HepG2 (cell line): ENCODE results near the gene IQCE. TPM values are rescaled to one million over a fixed set of nuclear protein-coding genes. Genes with fewer than 3 reads are reported as not detected.

ENCODE experiments used
- ADNP ChIP-seq: sonication (generic); formaldehyde crosslinking; IDR thresholded peaks from 2 replicates; pipeline ENCODE4 v1.4.0; 2020; ENCODE audit warnings: missing genetic modification reagents
- ETV6 ChIP-seq: sonication (generic); formaldehyde crosslinking; conservative IDR thresholded peaks from 2 replicates; pipeline ENCODE4 v1.4.0; 2020; ENCODE audit warnings: missing genetic modification reagents
- HDAC2 ChIP-seq: sonication (generic); formaldehyde crosslinking; IDR thresholded peaks from 2 replicates; pipeline ENCODE4 v1.4.0; 2020; ENCODE audit warnings: missing genetic modification reagents
- KLF15 ChIP-seq: sonication (generic); formaldehyde crosslinking; IDR thresholded peaks from 2 replicates; pipeline ENCODE4 v1.8.1; 2023; ENCODE audit warnings: borderline replicate concordance, mild to moderate bottlenecking, inconsistent platforms, missing genetic modification reagents, mixed read lengths
- KLF9 ChIP-seq: IDR thresholded peaks from 2 replicates; pipeline ENCODE4 v1.6.1; 2016; ENCODE audit warnings: low read depth
- PCBP1 ChIP-seq: fragments of 200-400 bp; formaldehyde crosslinking; IDR thresholded peaks from 2 replicates; pipeline ENCODE4 v1.6.1; 2017; ENCODE audit warnings: mild to moderate bottlenecking, low read depth, low read length, borderline replicate concordance
- RORA ChIP-seq: sonication (generic); formaldehyde crosslinking; IDR thresholded peaks from 2 replicates; pipeline ENCODE4 v1.5.0; 2020; ENCODE audit warnings: mild to moderate bottlenecking, missing genetic modification reagents, moderate library complexity
- ZC3H13 ChIP-seq: sonication (generic); formaldehyde crosslinking; IDR thresholded peaks from 2 replicates; pipeline ENCODE4 v1.8.1; 2023; ENCODE audit warnings: mild to moderate bottlenecking, missing genetic modification reagents, moderate library complexity
- ZFY ChIP-seq: sonication (generic); formaldehyde crosslinking; IDR thresholded peaks from 2 replicates; pipeline ENCODE4 v1.4.0; 2020; ENCODE audit warnings: missing genetic modification reagents
- ZNF17 ChIP-seq: sonication (generic); formaldehyde crosslinking; IDR thresholded peaks from 2 replicates; pipeline ENCODE4 v1.5.0; 2020; ENCODE audit warnings: mild to moderate bottlenecking, missing genetic modification reagents
- ZNF180 ChIP-seq: sonication (generic); formaldehyde crosslinking; IDR thresholded peaks from 2 replicates; pipeline ENCODE4 v1.4.0; 2020; ENCODE audit warnings: low read depth, missing genetic modification reagents, borderline replicate concordance
- ZNF615 ChIP-seq: sonication (generic); formaldehyde crosslinking; IDR thresholded peaks from 2 replicates; pipeline ENCODE4 v1.5.0; 2020; ENCODE audit warnings: mild to moderate bottlenecking, missing genetic modification reagents, borderline replicate concordance
- polyA plus RNA-seq, 8 experiments: library from polyadenylated mRNA; depleted of rRNA in 3 of 8; stranded (reverse) in 7 of 8; unstranded in 1 of 8; fragments of >200 nt; fragmentation: Illumina TruSeq in 4 of 8; extraction: Trizol in 4 of 8; gene quantifications; 2 replicates each; pipeline versions ENCODE4 v1.2.1 to v1.2.3, GENCODE V29; 2011 to 2016; ENCODE audit warnings: low read depth in 4 of 8, missing spikeins in 1 of 8, mixed read lengths in 1 of 8; ENCODE audit not compliant: insufficient read depth in 1 of 8
- total RNA-seq, 5 experiments: library from RNA; depleted of rRNA; stranded (reverse); fragments of >200 nt; fragmentation: Illumina TruSeq; extraction: Trizol; gene quantifications; 2 replicates each; pipeline ENCODE4 v1.2.3, GENCODE V29; 2016; ENCODE audit warnings: low read depth in 1 of 5
- TF ChIP-seq, protein P1 (sequence below): sonication (generic); formaldehyde crosslinking; IDR thresholded peaks from 2 replicates; pipeline ENCODE4 v1.5.1; 2020; ENCODE audit warnings: mild to moderate bottlenecking, missing genetic modification reagents, moderate library complexity
- TF ChIP-seq, protein P2 (sequence below), 2 experiments: fragments of 450-650 bp in 1 of 2; sonication (generic) in 1 of 2; formaldehyde crosslinking in 1 of 2; IDR thresholded peaks; 2 replicates each; pipeline versions ENCODE4 v1.6.1 to v1.8.0; 2016 to 2022; ENCODE audit warnings: antibody characterized with exemption in 1 of 2, mild to moderate bottlenecking in 1 of 2, missing genetic modification reagents in 1 of 2
- TF ChIP-seq, protein P3 (sequence below): sonication (generic); formaldehyde crosslinking; IDR thresholded peaks from 2 replicates; pipeline ENCODE4 v1.4.0; 2020; ENCODE audit warnings: missing genetic modification reagents, low read depth, mild to moderate bottlenecking, borderline replicate concordance
- TF ChIP-seq, protein P4 (sequence below): sonication (generic); formaldehyde crosslinking; IDR thresholded peaks from 2 replicates; pipeline ENCODE4 v1.4.0; 2020; ENCODE audit warnings: missing genetic modification reagents

Gene IQCE
- total and polyA plus RNA-seq, 2 of the 13 experiments (the other 11 are each of a cell fraction or from before 2014, with no cell fraction given): 1.5 to 2.5 TPM

DNA sequence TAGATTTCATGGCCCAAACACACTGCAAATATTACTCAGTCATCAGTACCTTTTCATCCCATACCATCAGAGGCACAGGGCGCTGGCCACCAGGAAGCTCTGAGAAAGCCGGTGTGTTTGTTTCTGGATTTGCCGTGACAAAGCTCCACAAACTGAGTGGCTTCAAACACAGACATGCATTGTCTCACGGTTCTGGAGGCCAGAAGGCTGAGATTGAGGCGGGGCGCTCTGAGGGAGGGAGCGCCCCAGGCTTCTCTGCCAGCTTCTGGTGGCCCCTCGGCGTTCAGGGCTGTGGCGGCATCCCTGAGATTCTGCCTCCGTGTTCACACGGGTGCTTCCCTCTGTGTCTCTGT lies 69.3 kb downstream of the IQCE start (continued):
- TF ChIP-seq, protein P1, sequence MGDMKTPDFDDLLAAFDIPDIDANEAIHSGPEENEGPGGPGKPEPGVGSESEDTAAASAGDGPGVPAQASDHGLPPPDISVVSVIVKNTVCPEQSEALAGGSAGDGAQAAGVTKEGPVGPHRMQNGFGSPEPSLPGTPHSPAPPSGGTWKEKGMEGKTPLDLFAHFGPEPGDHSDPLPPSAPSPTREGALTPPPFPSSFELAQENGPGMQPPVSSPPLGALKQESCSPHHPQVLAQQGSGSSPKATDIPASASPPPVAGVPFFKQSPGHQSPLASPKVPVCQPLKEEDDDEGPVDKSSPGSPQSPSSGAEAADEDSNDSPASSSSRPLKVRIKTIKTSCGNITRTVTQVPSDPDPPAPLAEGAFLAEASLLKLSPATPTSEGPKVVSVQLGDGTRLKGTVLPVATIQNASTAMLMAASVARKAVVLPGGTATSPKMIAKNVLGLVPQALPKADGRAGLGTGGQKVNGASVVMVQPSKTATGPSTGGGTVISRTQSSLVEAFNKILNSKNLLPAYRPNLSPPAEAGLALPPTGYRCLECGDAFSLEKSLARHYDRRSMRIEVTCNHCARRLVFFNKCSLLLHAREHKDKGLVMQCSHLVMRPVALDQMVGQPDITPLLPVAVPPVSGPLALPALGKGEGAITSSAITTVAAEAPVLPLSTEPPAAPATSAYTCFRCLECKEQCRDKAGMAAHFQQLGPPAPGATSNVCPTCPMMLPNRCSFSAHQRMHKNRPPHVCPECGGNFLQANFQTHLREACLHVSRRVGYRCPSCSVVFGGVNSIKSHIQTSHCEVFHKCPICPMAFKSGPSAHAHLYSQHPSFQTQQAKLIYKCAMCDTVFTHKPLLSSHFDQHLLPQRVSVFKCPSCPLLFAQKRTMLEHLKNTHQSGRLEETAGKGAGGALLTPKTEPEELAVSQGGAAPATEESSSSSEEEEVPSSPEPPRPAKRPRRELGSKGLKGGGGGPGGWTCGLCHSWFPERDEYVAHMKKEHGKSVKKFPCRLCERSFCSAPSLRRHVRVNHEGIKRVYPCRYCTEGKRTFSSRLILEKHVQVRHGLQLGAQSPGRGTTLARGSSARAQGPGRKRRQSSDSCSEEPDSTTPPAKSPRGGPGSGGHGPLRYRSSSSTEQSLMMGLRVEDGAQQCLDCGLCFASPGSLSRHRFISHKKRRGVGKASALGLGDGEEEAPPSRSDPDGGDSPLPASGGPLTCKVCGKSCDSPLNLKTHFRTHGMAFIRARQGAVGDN (CRISPR knock-in tag): peak; percentile 61
- no peak for TF ChIP-seq KLF9 (CRISPR knock-in tag)
- TF ChIP-seq ZNF180 (CRISPR knock-in tag): no peak
- no peak for TF ChIP-seq ZNF17 (CRISPR knock-in tag)
- no peak for TF ChIP-seq ZC3H13 (CRISPR knock-in tag)
- TF ChIP-seq ZNF615 (CRISPR knock-in tag): no peak
- TF ChIP-seq, protein P2, sequence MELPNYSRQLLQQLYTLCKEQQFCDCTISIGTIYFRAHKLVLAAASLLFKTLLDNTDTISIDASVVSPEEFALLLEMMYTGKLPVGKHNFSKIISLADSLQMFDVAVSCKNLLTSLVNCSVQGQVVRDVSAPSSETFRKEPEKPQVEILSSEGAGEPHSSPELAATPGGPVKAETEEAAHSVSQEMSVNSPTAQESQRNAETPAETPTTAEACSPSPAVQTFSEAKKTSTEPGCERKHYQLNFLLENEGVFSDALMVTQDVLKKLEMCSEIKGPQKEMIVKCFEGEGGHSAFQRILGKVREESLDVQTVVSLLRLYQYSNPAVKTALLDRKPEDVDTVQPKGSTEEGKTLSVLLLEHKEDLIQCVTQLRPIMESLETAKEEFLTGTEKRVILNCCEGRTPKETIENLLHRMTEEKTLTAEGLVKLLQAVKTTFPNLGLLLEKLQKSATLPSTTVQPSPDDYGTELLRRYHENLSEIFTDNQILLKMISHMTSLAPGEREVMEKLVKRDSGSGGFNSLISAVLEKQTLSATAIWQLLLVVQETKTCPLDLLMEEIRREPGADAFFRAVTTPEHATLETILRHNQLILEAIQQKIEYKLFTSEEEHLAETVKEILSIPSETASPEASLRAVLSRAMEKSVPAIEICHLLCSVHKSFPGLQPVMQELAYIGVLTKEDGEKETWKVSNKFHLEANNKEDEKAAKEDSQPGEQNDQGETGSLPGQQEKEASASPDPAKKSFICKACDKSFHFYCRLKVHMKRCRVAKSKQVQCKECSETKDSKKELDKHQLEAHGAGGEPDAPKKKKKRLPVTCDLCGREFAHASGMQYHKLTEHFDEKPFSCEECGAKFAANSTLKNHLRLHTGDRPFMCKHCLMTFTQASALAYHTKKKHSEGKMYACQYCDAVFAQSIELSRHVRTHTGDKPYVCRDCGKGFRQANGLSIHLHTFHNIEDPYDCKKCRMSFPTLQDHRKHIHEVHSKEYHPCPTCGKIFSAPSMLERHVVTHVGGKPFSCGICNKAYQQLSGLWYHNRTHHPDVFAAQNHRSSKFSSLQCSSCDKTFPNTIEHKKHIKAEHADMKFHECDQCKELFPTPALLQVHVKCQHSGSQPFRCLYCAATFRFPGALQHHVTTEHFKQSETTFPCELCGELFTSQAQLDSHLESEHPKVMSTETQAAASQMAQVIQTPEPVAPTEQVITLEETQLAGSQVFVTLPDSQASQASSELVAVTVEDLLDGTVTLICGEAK (IDR thresholded peaks at IDR 0.05): no peak
- TF ChIP-seq, protein P2 (CRISPR knock-in tag; IDR thresholded peaks at IDR 0.05): no peak
- TF ChIP-seq, protein P3, sequence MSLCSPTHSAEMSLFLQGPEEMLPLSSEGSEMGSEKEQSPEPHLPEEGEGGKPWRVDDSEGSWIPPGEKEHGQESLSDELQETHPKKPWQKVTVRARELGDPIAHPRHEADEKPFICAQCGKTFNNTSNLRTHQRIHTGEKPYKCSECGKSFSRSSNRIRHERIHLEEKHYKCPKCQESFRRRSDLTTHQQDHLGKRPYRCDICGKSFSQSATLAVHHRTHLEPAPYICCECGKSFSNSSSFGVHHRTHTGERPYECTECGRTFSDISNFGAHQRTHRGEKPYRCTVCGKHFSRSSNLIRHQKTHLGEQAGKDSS: no peak
- peak; percentile 28; the same call in 1 of the 2 replicates for TF ChIP-seq ZFY (CRISPR knock-in tag)
- no peak for TF ChIP-seq KLF15
- TF ChIP-seq HDAC2 (CRISPR knock-in tag): peak; percentile 46; the same call in 1 of the 2 replicates
- TF ChIP-seq ADNP: no peak
- TF ChIP-seq, protein P4, sequence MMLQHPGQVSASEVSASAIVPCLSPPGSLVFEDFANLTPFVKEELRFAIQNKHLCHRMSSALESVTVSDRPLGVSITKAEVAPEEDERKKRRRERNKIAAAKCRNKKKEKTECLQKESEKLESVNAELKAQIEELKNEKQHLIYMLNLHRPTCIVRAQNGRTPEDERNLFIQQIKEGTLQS (CRISPR knock-in tag): no peak
- TF ChIP-seq PCBP1: no peak
- TF ChIP-seq ETV6 (CRISPR knock-in tag): no peak
- TF ChIP-seq RORA (CRISPR knock-in tag): no peak
